Measurements from ENCODE around the gene PPP2R2C. TPM values are rescaled to one million over a fixed set of nuclear protein-coding genes. Genes with fewer than 3 reads are reported as not detected.

The PPP2R2C gene
- total and polyA plus RNA-seq, 12 donors = 0.14 to 10.6 (median 4.2) TPM

GRCh38 chr4:6469144-6469543, 3.3 kb downstream of the PPP2R2C start:
- ATAC-seq = no peak
- Histone ChIP-seq H3K27ac (no peak overlapping the region), H3K27me3 (peaks cover 4 to 83% (median 57%) of the 10 kb centered on the region in 7 donors), H3K4me1 (peaks cover 0 to 15% (median 8%) of the 10 kb centered on the region in 9 donors), H3K4me3 (no peak overlapping the region), H3K9me3 (no peaks in the 10 kb centered on the region), H3K36me3 (no peaks in the 10 kb centered on the region)
- DNase-seq = no peak
- TF ChIP-seq CTCF (IDR thresholded peaks at IDR 0.05) = no peak
- 43 to 68% methylated on average over 3 of the region's 3 CpGs for WGBS, 2 donors
- intact Hi-C loops (cut with DNase I) = no loop called here

- peaks cover 0 to 15% (median 8%) of the 10 kb centered on the region in 9 donors for H3K4me1 ChIP-seq
- TF ChIP-seq CTCF (IDR thresholded peaks at IDR 0.05) = no peak
- H3K36me3 ChIP-seq = no peaks in the 10 kb centered on the region
- intact Hi-C loops (cut with DNase I) = no loop called here
- H3K27ac ChIP-seq = no peak overlapping the region
- H3K27me3 ChIP-seq = peaks cover 4 to 81% (median 53%) of the 10 kb centered on the region in 7 donors
- H3K9me3 ChIP-seq = no peaks in the 10 kb centered on the region
- no peak for DNase-seq
- H3K4me3 ChIP-seq = no peak overlapping the region
- 78 to 93% methylated on average over 1 of the region's 1 CpG for WGBS, 2 donors
- no peak for ATAC-seq
Measured at GRCh38 chr4:6468376-6468775, 4.0 kb downstream of the PPP2R2C start.

- no peaks in the 10 kb centered on the region for H3K9me3 ChIP-seq
- H3K27ac ChIP-seq = no peak overlapping the region
- peaks cover 0 to 15% (median 8%) of the 10 kb centered on the region in 9 donors for H3K4me1 ChIP-seq
- no peaks in the 10 kb centered on the region for H3K36me3 ChIP-seq
- DNase-seq = no peak
- H3K27me3 ChIP-seq = peaks cover 4 to 77% (median 46%) of the 10 kb centered on the region in 7 donors
- ATAC-seq = no peak
- H3K4me3 ChIP-seq = no peak overlapping the region
- no peak for TF ChIP-seq CTCF (IDR thresholded peaks at IDR 0.05)
- intact Hi-C loops (cut with DNase I) = no loop called here
- WGBS, 2 donors = 69 to 71% methylated on average over 6 of the region's 6 CpGs
Measured at GRCh38 chr4:6467600-6467999, 4.8 kb downstream of the PPP2R2C start.

- 75 to 76% methylated on average over 9 of the region's 9 CpGs for WGBS, 2 donors
- no peak for ATAC-seq
- Histone ChIP-seq H3K36me3 (no peaks in the 10 kb centered on the region), H3K4me3 (no peak overlapping the region), H3K27me3 (peaks cover 4 to 75% (median 45%) of the 10 kb centered on the region in 7 donors), H3K9me3 (no peaks in the 10 kb centered on the region), H3K27ac (no peak overlapping the region), H3K4me1 (peaks cover 0 to 15% (median 8%) of the 10 kb centered on the region in 9 donors)
- no peak for DNase-seq
- TF ChIP-seq CTCF (IDR thresholded peaks at IDR 0.05) = no peak
- intact Hi-C loops (cut with DNase I) = no loop called here
Measured at GRCh38 chr4:6466756-6467381, 5.5 kb downstream of the PPP2R2C start.
